Activated CD8-positive, alpha-beta memory T cell treated with anti-CD3 and anti-CD28 coated beads, Interleukin-2, amount 50 U/mL, for 1 hour (primary cell): ENCODE measurements around the gene ITGB5.
"Not testable (repeated sequence)": the region's sequence is repeated elsewhere in the genome, so short reads cannot be mapped to it uniquely, and the experiment has no call there.

ENCODE experiments used
- DNase-seq: peaks from one replicate; pipeline ENCODE4 v3.0.0-alpha.2; 2020; ENCODE audit errors: extremely low read depth

The ITGB5 gene

DNA sequence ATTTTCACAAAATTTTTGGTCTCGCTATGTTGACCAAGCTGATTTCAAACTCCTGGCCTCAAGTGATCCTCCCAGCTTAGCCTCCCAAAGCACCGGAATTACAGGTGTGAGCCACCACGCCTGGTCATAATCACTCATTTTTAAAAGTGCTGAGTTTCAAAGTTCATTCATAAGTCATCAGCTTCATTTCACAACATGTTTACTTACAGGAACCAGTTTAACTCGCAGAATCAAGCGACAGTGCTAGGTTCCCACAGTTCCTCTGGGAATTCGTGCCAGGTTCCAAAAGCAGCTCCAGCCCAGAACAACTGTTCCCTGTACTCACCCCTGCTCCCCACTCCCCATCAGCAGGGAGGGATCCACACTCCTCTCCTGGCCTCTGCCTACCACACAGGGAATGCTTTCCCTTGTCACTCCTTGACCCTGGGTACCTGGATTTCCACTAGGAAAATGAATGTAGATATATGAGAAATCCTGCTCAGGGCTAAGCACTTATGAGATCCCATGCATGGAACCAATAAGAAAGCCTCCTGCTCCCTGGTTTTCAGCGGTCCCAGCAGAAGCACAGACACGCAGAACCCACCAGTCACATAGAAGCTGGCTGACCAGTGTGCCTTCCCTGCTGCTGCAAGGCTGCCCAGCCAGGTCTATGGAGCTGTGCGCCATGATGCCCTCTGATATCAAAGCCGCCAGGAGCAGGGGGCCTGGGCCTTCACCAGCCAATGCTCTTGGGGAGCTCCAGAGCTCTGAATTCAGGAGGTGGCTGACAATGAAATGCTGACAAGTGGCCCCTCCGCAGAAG, 72.3 kb downstream of the ITGB5 start:
- DNase-seq, result no peak

- no peak for DNase-seq
These were observed 73.6 kb downstream of the ITGB5 start for GRCh38 chr3:124813541-124813940.

- DNase-seq, result no peak
These were observed 74.6 kb downstream of the ITGB5 start for GRCh38 chr3:124812291-124813265.

DNA sequence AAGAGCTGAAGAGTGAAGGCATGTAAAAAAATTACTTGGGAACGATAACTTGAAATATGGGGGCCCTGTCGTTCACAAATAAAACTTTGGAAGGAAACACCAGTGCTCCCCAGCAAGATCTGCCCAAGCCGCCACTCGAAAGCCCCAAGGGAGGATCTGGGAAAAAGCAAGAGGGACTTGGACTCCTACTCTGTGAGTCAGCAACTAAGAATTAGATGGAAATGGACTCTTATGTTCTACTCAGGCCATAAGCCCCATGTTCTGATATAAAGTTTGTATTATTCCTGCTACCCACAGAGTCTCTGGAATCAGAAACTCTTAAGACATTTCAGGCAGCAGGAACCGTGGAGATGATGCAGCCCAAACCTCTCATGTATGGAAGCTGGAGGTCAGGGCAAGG, 75.7 kb downstream of the ITGB5 start:
- DNase-seq, result no peak

DNA sequence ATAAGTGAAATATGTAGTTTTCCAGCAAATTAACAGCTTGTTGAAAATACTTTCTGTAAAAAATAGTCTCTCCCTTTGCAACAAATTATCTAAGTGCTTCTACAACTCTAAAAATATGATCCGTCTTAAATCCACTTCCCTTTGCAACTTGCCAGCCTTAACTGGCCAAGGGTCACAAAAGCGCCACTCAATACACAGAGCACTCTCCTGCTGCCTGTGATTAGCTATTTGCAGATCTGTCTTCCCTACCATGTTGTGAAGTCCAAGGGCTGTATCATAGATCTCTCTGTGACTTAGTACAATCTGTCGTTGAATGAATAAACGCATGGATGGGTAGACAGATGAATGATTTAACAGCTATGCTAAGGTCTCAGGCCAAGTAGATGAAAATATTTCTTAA, 76.2 kb downstream of the ITGB5 start:
- no peak for DNase-seq

DNA sequence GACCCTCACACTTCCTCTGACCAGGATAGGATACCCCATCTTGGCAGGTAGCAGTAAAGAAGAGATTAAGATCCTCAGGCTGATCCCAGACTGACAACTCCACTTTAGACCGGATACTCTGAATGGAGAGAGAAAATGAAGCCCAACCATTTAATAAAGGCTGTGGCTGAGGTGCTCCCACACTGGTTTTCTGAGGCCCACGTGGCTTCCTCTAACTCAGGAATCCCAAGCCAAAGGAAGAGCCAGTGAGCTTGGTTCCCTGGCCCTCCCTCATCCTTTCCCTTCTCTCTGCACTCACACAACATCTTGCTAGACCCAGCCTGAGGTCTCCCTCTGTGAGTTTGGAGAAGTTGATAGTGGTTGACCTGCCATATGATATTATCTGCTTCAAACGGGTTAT, 78.1 kb downstream of the ITGB5 start:
- no peak for DNase-seq

DNA sequence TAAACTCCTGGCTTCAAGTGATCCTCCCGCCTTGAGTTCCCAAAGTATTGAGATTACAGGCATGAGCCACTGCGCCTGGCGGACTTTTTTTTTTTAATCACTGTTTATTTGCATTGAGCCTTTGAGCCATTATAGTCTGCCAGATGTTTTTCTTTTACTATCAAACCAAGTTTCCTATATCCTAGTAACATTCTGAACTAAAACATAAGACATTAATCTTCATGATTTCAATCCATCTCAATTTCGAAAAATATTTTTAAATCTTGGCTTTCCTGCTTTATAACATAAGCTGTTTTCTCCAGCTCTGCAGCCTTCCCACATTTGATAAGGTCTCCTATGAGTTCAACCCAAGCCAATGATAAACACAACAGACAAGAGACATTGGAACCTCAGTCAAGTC, 81.5 kb downstream of the ITGB5 start:
- DNase-seq, result no peak

DNA sequence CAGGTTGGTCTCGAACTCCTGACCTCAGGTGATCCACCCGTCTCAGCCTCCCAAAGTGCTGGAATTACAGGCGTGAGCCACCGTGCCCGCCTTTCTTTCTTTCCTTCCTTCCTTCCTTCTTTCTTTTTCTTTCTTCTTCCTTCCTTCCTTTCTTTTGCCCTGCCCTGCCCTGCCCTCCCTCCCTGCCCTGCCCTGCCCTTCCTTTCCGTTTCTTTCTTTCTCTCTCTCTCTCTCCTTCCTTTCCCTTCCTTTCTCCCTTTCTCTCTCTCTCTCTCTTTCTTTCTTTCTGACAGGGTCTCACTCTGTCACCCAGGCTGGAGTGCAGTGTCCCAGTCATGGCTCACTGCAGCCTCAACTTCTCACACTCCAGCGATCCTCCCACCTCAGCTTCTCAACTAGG, 82.3 kb downstream of the ITGB5 start:
- no peak for DNase-seq

- DNase-seq, result no peak
These were observed 84.5 kb downstream of the ITGB5 start for GRCh38 chr3:124802702-124803101.

- no peak for DNase-seq
These were observed 85.0 kb downstream of the ITGB5 start for GRCh38 chr3:124802061-124802698.

- no peak for DNase-seq
These were observed 86.5 kb downstream of the ITGB5 start for GRCh38 chr3:124800511-124801258.

GRCh38 chr3:124800076-124800475, 87.1 kb downstream of the ITGB5 start:
- no peak for DNase-seq

GRCh38 chr3:124799676-124800075, 87.5 kb downstream of the ITGB5 start:
- DNase-seq, result no peak

GRCh38 chr3:124797426-124797945, 89.7 kb downstream of the ITGB5 start:
- DNase-seq, result no peak

- DNase-seq, result no peak
These were observed 90.7 kb downstream of the ITGB5 start for GRCh38 chr3:124796477-124796876.

- DNase-seq, result no peak
These were observed 94.0 kb downstream of the ITGB5 start for GRCh38 chr3:124793054-124793739.

DNA sequence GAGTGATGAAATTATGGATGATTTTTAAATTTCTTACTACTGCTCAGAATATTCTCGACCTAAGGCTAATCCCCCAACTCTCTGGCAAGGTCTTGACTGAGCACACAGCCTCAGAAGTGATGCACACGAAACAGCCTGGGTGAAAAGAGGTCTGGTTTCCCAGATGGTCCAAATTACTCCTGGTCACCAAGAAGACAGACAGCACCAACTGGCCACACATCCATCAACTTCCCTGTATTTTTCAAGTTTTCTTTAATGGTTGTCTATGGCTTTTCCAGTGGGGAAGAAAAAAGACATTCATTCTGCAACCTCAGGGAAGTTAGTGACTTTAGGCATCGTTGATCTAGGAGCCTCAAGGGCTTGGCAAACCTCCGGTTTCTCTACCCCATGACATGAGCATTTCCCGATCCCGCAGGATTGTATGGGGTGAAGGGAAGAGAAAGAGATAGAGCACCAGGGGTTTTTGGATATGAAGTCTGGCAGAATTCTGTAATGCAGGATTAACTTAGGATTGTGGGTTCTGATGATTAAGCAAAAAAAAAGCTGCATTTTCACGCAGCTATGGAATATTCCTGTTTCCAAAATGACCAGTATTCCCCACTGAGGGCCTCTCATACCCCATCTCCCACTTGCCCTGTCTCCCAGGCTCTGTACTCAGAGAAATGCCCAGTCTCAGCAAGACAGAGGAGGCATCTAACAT, 94.7 kb downstream of the ITGB5 start:
- no peak for DNase-seq

DNA sequence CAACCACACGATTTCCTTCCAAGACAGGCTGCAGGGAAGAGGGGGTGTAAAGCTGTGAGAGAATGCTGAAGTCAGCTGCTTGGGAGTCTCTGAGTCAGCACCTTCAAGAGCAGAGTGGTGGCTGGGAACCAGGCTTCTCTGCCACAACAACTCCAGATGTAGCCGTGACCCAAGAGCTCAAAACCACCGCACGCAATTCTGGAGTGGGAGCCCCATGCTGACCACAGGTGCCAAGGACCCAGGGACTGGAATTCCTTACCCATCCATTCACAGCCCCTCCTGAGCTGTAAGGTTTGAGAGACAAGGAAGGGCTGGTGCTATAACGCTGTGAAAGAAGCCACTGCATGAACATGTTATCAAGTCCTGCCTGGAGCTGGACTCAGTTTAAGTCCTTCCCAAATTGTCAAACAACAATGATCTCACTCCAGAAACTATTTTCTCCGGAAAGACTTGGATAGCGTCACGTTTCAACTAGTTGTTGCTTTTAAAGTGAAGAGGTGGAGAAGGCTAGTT, 95.5 kb downstream of the ITGB5 start:
- DNase-seq, result no peak

DNA sequence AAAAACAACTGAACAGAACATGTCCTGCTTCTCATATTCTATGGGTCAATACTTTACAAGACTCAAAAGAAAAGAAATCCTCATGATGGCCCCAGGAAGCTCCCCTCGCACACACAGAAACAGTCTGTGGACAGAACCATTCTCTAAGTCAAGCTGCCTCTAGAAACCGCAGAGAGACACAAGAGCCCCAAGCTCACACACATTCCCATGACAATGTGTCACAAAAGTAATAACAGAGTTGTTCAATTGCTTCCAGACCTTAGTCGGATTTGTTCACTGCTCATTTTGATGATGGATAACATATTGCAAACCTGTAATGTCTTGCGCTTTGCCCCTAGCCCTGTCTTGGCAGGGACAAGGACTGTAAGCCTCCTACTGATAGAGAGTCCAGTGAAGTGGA, 96.0 kb downstream of the ITGB5 start:
- DNase-seq, result no peak

GRCh38 chr3:124789103-124789502, 98.1 kb downstream of the ITGB5 start:
- not testable (repeated sequence) for DNase-seq
